Stimulated activated CD8-positive, alpha-beta memory T cell treated with anti-CD3 and anti-CD28 coated beads, Interleukin-12 subunit alpha, Interleukin-12 subunit beta, amount 100 ng/mL, for 1 hour (primary cell): ENCODE results near the gene MSANTD1.
"Not testable (repeated sequence)": the region's sequence is repeated elsewhere in the genome, so short reads cannot be mapped to it uniquely, and the experiment has no call there.

Experiments used
- DNase-seq: peaks from one replicate; pipeline ENCODE4 v3.0.0-alpha.2; 2020; ENCODE audit warnings: low read depth

The MSANTD1 gene

GRCh38 chr4:3290889-3291321 is 41.9 kb downstream of the MSANTD1 start:
- no peak for DNase-seq

- DNase-seq = no peak
Measured at GRCh38 chr4:3291411-3291968, 42.5 kb downstream of the MSANTD1 start.

DNA sequence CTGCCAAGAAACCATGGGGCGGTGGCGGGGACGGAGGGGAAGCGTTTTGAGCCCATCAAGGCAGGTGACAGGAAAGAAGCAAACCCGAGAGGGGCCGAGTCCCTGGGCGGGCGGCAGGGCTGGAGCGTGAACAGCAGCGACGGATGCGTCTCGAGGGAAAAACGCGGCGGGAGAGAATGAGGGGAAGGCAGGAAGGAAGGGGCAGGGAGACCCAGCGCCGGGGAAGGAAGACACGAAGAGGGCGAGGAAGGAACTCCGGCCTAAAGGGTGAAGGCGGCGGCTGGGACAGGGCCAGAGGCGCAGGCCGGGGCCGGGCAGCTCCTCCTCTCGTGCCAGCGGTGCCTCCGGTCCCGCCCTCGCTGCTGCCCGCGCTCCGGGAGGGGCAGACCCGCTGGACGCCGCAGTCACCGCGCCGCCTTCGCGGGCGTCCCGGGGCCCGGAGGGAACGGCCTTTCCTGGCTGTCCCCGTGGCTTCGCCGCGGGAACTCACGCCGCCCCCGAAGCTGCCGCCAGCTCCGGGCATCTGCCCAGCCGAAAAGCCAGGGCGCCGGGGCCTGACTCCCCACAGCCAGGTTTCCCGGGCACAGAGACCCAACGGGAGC is 43.1 kb downstream of the MSANTD1 start:
- no peak for DNase-seq

GRCh38 chr4:3292571-3293400 is 43.8 kb downstream of the MSANTD1 start, which contains the start of gene RGS12:
Gene RGS12 (plus strand): TSS chr4:3293021. CDS start chr4:3316171, 23,150 bp downstream.
- peak; percentile 62 for DNase-seq

DNA sequence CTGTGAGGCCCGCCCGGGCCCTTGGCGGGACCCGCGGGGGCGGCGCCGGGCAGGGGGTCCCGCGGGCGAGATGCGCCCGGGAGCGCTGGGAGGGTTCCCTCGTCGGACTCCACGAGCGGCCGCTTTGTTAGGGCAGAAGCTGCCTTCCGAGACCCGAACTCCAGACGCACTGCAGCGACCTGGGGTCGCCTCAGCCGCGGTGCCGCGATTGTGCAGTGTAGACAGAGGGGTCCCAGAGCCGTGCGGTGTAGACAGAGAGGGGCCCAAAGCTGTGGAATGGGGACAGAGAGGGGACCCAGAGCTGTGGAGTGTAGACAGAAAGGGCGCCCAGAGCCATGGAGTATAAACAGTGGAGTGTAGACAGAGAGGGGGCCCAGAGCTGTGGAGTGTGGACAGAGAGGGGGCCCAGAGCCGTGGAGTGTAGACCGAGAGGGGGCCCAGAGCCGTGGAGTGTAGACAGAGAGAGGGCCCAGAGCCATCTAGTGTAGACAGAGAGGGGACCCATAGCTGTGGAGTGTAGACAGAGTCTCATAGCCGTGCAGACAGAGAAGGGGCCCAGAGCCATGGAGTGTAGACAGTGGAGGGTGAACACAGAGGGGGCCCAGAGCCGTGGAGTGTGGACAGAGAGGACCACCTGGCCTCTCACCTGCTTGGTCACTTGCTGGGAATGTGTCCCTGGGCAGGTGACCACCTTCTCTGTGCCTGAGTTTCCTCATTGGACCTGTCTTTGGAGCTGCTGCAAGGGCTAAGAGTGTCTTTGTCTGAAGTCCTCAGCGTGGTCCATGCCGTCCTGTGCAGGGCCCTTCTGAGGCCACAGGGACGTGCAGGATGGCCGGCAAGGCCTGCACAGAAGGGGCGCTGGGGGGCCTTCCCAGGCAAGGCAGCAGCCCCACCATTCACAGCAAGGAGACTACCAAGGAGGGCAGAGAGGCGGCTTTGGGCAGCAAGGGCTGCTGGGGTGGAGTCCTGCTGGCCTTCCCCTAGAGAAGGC is 44.7 kb downstream of the MSANTD1 start:
- no peak for DNase-seq

DNA sequence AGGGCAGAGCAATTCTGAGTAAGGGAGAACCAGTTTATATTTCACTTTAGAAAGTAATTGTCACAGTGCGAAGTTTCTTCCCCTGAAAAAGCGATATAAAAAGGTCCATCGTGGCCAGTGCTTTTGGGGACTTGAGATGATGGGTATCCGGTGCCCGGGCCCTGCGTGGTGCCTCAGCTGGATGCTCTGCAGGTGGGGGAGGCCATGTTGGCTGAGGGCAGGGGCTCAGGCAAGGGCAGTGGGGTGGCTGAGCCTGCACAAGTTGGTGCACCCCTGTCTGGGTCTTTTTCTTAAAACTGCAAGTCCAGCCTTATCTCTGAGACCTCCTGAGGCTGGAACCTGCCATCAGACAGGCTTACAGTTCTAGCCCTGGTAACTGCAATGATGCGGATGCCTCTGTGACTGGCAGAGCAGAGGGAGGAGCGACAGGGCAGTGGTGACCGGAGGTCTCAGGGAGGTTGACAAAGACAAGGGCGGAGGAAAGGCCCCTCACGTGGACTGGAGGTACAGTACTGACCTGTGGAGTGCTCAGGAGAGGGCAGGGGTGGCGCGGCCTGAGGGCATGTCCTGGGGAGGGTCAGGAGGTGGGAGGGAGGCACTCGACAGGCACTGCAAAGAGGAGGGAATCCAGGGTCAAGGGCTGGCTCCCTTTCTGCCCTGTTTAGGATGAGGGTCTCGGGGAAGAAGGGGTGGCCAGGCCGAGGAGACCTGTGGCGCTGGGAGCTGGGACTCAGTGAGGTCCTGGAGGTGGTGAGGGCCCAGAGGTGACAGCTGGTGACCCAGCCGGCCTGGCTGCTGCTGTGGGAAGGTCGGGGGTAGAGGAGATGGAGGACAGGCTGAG is 45.7 kb downstream of the MSANTD1 start:
- no peak for DNase-seq

DNA sequence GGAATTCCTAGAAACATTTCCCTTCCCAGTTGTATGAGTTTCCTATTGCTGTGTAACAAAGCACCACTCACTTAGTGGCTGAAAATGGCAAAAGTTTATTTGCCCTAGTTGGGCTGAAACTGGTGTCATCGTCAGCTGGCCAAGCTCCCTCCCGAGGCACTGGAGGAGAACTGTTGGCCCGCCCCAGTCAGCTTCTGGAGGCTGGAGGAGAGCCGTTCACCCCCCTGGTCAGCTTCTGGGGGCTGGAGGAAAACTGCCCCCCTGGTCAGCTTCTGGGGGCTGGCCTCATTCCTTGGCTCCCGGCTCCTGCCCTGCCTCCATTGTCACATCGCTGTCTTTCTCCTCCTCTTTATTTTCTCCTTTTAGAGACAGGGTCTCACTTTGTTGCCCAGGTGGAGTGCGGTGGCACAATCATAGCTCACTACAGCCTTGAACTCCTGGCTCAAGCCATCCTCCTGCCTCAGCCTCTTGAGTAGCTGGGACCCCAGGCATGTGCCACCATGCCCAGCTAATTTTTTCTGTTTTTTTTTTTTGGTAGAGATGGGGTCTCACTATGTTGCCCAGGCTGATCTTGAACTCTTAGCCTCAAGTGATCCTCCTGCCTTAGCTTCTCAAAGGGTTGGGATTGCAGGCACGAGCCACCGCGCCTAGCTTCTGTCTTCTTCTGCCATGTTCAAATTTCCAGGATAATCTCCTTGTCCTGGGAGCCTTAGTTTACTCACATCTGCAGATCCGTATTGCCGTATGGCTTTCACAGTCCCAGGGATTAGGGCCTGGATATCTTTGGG is 47.1 kb downstream of the MSANTD1 start:
- no peak for DNase-seq

- no peak for DNase-seq
Measured at GRCh38 chr4:3296651-3297050, 47.7 kb downstream of the MSANTD1 start.

- no peak for DNase-seq
Measured at GRCh38 chr4:3297066-3297859, 48.3 kb downstream of the MSANTD1 start.

DNA sequence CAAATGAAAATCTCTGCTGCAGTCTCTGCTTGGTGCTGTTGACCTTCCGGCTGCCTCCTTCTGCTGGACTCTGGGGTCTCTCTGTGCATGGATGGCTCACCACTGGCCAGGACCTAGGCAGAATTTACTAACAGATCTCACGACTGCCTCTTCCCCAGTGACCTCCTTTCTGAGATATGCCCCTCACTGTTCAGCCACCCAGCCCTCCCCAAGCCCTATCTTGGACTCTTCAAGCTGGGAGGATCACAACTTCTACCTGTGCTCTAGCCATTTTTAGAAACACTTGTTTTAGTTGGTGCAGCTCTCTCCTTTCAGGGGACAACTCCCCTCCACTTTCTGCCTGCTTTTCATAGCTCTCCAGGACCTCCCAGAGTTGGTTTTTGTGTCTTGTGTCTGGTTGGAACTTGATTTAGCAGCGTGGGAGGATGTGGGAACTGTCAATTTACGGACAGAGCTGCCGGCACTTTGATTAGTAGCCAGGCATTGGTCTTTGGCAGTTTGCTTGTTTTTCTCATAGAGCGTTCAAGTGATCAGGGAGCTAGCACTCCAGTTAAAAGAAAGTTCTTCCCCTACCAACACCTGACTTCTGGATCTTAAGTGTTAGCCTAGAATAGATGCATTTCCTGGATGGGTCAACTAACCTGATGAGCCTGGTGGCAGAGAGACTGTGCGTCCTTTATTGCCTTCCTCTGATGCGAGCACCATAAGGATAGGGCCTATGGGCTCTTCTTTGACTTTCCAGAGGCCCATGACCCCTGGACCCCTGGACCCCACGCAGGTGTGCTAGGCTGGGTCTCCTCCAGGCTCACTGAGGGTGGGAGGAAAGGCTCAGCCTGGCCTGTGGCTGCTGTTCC is 50.4 kb downstream of the MSANTD1 start:
- no peak for DNase-seq

- no peak for DNase-seq
Measured at GRCh38 chr4:3299976-3300671, 51.2 kb downstream of the MSANTD1 start.

GRCh38 chr4:3300882-3301281 is 51.9 kb downstream of the MSANTD1 start:
- DNase-seq = not testable (repeated sequence)

DNA sequence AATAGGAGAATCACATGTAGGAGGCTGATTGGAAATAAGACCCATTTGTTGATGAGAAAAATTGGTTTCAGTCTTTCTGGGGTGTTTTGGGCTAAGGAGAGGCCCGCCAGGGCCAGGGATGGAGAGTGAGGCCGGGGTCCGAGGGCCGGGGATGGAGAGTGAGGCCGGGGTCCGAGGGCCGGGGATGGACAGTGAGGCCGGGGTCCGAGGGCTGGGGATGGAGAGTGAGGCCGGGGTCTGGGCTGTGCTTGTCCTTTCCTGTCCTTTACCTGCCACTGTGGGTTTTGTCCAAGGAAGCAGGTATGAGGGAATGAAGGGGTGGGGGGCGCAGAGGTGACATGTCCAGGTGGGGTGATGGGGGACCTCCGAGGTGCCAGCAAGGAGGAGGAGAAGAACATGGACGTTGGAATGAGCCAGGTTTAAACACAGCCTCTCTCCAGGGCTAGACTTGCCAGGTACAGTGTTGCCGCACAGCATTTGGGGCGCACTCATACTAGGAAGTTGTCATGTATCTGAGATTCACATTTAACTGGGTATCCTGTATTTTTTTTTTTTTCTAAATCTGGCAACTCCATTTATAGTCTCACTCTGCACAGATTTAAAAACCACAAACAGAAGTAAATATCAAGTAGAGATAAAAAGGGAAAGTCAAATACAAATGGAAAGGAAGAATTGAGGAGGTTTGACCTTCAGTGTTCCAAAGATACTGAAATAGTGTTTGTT is 52.7 kb downstream of the MSANTD1 start:
- DNase-seq = no peak

DNA sequence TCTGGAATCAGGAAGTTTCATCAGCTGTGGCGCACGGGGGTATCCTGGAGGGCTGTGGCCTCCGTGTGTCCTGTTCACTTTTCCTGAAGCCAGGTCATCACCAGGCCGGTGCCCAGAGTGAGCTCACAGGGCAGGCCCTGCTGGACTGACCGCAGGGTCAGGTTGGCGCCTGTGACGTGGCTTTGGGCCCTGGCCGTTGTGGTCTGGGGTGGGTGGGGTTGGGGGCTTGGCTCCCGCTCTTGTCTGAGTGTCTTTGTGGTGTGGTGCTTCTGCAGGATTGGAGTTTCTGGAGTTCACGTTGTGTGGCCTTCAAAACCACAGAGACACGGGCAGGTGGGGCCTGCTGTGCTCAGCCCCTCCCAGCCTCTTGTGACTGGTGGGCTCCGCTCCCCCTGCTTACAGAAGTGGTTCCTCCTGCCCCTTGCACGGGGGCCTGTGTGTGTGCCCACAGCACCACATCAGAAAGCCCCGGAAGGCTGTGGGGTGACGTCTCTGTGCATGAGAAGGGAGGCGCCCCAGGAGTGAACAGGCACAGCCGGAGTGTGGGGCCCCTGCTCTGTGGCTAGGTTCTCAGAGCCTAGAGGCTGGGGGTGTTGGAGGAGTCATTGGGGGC is 53.3 kb downstream of the MSANTD1 start:
- DNase-seq = peak; percentile 57

DNA sequence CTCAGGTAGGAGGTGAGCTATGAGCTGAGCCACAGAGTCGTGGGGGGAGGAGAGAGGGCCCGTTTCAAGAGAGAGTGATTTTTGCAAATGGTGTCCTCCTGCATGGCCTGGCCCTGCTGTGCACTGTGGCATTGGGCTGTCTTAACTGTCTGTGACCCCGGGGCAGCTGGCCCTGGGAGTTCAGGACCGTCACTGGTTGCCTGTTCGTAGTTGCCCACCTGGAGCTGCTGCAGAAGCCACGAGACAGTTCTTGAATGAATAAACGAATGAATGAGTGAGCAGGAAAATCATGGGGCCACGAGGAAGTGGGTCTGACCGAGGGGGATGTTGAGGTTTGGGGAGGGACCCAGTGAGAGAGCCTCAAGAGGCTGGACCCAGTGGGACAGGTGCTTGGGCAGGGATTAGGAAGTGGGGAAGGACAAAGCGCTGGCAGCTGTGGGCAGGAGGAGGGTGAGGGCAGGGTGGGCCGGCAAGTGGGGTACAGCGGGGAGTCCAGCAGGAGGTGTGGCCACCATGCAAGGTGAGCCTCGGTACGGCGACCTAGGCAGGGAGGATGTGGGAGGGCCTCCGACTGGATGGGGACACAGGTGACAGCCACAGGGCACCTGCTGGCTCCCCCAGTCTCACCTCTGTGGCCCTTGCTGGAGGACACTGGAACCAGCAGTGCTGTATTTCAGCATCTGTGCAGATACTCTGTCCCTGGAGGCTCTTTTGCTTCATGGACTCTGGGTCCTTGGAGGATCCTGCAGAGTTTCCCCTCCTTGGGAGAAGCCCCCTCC is 54.0 kb downstream of the MSANTD1 start:
- DNase-seq = no peak

GRCh38 chr4:3303565-3303824 is 54.5 kb downstream of the MSANTD1 start:
- DNase-seq = no peak
